Cardiac fibroblast (primary cell): ENCODE data around the gene NCBP1.

Experiments
- DNase-seq, 2 donors: peaks; one replicate each; pipeline versions ENCODE4 v3.0.0 to v3.0.0-alpha.2; 2010; ENCODE audit warnings: low read depth in 2 of 2
- H3K4me3 ChIP-seq, 2 donors: replicated peaks in 1 of 2; 1 replicate in 1 of 2; 2 replicates in 1 of 2; pipeline ENCODE4 v1.5.1; 2011; ENCODE audit warnings: low read depth in 2 of 2, low read length in 2 of 2, mild to moderate bottlenecking in 2 of 2, moderate library complexity in 1 of 2
- CTCF ChIP-seq: IDR thresholded peaks from one replicate; pipeline ENCODE4 v1.5.1; 2011; ENCODE audit warnings: low read depth, mild to moderate bottlenecking, low read length, inconsistent platforms

The NCBP1 gene

GRCh38 chr9:97673922-97674321 is 40.3 kb downstream of the NCBP1 start:
- no peak overlapping the region for H3K4me3 ChIP-seq
- no peak for TF ChIP-seq CTCF
- peak in 1 of 2 donors; percentile 17 for DNase-seq

- no peak for DNase-seq
- H3K4me3 ChIP-seq: no peak overlapping the region
- no peak for TF ChIP-seq CTCF
These were observed 42.0 kb downstream of the NCBP1 start for GRCh38 chr9:97675655-97676054.

GRCh38 chr9:97682242-97682641 is 48.6 kb downstream of the NCBP1 start:
- DNase-seq: no peak
- no peak for TF ChIP-seq CTCF
- H3K4me3 ChIP-seq: no peak overlapping the region

GRCh38 chr9:97688654-97689053 is 55.0 kb downstream of the NCBP1 start:
- no peak overlapping the region for H3K4me3 ChIP-seq
- no peak for TF ChIP-seq CTCF

GRCh38 chr9:97689401-97690180 is 56.0 kb downstream of the NCBP1 start:
- H3K4me3 ChIP-seq: no peak overlapping the region
- no peak for DNase-seq
- no peak for TF ChIP-seq CTCF

More at GRCh38 chr9:97688654-97689053, 55.0 kb downstream of the NCBP1 start:
- DNase-seq: no peak

- no peak for TF ChIP-seq CTCF
- no peak for DNase-seq
- H3K4me3 ChIP-seq: no peak overlapping the region
These were observed 61.1 kb downstream of the NCBP1 start for GRCh38 chr9:97694769-97695168.

GRCh38 chr9:97695390-97695789 is 61.8 kb downstream of the NCBP1 start:
- H3K4me3 ChIP-seq: no peak overlapping the region
- TF ChIP-seq CTCF: no peak
- DNase-seq: no peak
